ENCODE measurements around the gene ROBO1. TPM values are rescaled to one million over a fixed set of nuclear protein-coding genes. Genes with fewer than 3 reads are reported as not detected.

The ROBO1 gene
- total and polyA plus RNA-seq, 2 donors (not counting 3 experiments of a cell fraction or from before 2014, with no cell fraction given): 5.9 to 14.2 TPM

DNA sequence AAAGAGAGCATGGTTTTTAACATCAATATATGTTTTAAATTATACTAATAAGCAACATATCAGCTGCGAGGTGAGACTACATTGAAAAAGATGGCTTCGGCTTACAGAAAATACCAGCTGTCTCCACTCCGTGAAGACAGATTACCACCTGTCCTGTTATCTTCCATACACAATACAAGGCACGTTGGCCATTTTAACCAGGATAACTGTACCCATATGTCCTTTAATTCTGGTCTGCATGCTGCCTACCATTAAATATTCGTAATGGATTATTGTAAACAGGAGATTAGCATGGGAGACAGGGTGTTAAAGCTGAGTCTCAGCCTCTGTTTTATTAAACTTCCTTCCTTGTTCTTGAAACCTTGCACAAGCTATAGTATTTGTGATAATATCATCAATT lies 855.5 kb downstream of the ROBO1 start:
- H3K4me3 ChIP-seq (replicated peaks in 1 of 3; ENCODE audit: insufficient read depth in 1 of 3, low read depth in 1 of 3, low read length in 3 of 3): no peak overlapping the region
- H3K27me3 ChIP-seq (ENCODE audit: control insufficient read depth in 2 of 2, insufficient read depth in 2 of 2, low read length in 2 of 2): no peaks in the 10 kb centered on the region
- POLR2A ChIA-PET: no interaction called here
- FAIRE-seq (no peak), DNase-seq (ENCODE audit: low read depth, low spot score) (no peak)
- no peak overlapping the region for H2AFZ ChIP-seq (ENCODE audit: low read depth, low read length)
- dilution Hi-C loops (cut with MboI; ENCODE audit: extremely low pct_ligation_motif_present, low sequenced_read_pairs): no loop called here
- no peaks in the 10 kb centered on the region for H3K36me3 ChIP-seq (ENCODE audit: control insufficient read depth in 2 of 2, extremely low read depth in 1 of 2, insufficient read depth in 2 of 2, low read length in 2 of 2)
- no peaks in the 10 kb centered on the region for H3K79me2 ChIP-seq (ENCODE audit: control insufficient read depth, insufficient read depth, low read length)
- CTCF ChIA-PET: interaction anchor here (1.2 kb wide), 1 partner anchor 11 kb away, joined by 4 read pairs; no protein-coding TSS in a partner anchor
- no peak overlapping the region for H3K9ac ChIP-seq (replicated peaks; ENCODE audit: extremely low read depth, insufficient read depth, low read length)
- no peaks in the 10 kb centered on the region for H3K4me1 ChIP-seq (ENCODE audit: control insufficient read depth, extremely low read depth, insufficient read depth, low read length)
- no TSS peak for BruUV-seq (replicated peaks)
- H3K9me1 ChIP-seq (replicated peaks; ENCODE audit: control insufficient read depth, extremely low read depth, insufficient read depth, low read length): no peaks in the 10 kb centered on the region
- no peak overlapping the region for H3K4me2 ChIP-seq (ENCODE audit: insufficient read depth, low read length)
- TF ChIP-seq, protein P1, sequence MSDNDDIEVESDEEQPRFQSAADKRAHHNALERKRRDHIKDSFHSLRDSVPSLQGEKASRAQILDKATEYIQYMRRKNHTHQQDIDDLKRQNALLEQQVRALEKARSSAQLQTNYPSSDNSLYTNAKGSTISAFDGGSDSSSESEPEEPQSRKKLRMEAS (IDR thresholded peaks at IDR 0.05; ENCODE audit: insufficient read depth, insufficient read length): no peak
- TF ChIP-seq POLR2AphosphoS5 (IDR thresholded peaks at IDR 0.05; ENCODE audit: insufficient read depth, low read depth, low read length) (no peak), POLR2A (IDR thresholded peaks at IDR 0.05; ENCODE audit: low read depth, low read length) (no peak), FOS (IDR thresholded peaks at IDR 0.05; ENCODE audit: borderline replicate concordance, insufficient read depth, low read length) (no peak)
- intact Hi-C loops (cut with micrococcal nuclease): no loop called here
- no peaks in the 10 kb centered on the region for H4K20me1 ChIP-seq (replicated peaks; ENCODE audit: control insufficient read depth, extremely low read depth, insufficient read depth, low read length)
- no peaks in the 10 kb centered on the region for H3K9me3 ChIP-seq (replicated peaks; ENCODE audit: control insufficient read depth, insufficient read depth, low read length)
- no peak overlapping the region for H3K27ac ChIP-seq (ENCODE audit: insufficient read depth, low read depth, low read length)

DNA sequence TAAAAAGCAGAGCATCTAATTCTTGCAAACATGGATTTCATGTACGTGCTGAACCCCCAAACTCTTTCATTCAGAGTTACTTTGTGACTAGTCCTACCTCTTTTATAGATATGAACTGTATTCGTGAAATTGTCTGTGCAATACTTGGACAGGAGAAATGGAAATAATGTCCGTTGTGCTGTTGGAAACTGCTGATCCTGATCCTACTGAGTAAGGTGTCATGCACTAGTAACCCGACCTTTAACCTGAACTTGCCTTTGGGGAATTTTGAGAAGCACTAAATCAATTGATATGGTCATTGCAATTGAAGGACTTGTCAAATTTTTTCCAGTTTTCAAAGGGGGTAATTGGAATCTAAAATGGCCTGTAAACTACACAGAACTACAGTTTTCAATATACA lies 856.4 kb downstream of the ROBO1 start:
- POLR2A ChIA-PET: no interaction called here
- TF ChIP-seq POLR2AphosphoS5 (IDR thresholded peaks at IDR 0.05; ENCODE audit: insufficient read depth, low read depth, low read length) (no peak), EZH2 (IDR thresholded peaks at IDR 0.05; ENCODE audit: borderline replicate concordance, low read depth, low read length, severe bottlenecking) (no peak), POLR2A (IDR thresholded peaks at IDR 0.05; ENCODE audit: low read depth, low read length) (no peak), GATA2 (IDR thresholded peaks at IDR 0.05; ENCODE audit: insufficient read depth, insufficient read length, low read depth, low read length) (no peak), FOS (IDR thresholded peaks at IDR 0.05; ENCODE audit: borderline replicate concordance, insufficient read depth, low read length) (no peak), MYC (IDR thresholded peaks at IDR 0.05; ENCODE audit: low read depth, low read length) (no peak), JUN (IDR thresholded peaks at IDR 0.05; ENCODE audit: borderline replicate concordance, insufficient read depth, insufficient read length, low read depth) (no peak)
- TF ChIP-seq, protein P1 (IDR thresholded peaks at IDR 0.05; ENCODE audit: insufficient read depth, insufficient read length): no peak
- TF ChIP-seq, protein P2, sequence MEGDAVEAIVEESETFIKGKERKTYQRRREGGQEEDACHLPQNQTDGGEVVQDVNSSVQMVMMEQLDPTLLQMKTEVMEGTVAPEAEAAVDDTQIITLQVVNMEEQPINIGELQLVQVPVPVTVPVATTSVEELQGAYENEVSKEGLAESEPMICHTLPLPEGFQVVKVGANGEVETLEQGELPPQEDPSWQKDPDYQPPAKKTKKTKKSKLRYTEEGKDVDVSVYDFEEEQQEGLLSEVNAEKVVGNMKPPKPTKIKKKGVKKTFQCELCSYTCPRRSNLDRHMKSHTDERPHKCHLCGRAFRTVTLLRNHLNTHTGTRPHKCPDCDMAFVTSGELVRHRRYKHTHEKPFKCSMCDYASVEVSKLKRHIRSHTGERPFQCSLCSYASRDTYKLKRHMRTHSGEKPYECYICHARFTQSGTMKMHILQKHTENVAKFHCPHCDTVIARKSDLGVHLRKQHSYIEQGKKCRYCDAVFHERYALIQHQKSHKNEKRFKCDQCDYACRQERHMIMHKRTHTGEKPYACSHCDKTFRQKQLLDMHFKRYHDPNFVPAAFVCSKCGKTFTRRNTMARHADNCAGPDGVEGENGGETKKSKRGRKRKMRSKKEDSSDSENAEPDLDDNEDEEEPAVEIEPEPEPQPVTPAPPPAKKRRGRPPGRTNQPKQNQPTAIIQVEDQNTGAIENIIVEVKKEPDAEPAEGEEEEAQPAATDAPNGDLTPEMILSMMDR (IDR thresholded peaks at IDR 0.05; ENCODE audit: extremely low read depth in 1 of 2, insufficient read depth in 1 of 2, low read depth in 1 of 2, low read length in 2 of 2): no peak

More for the DNA sequence above, 856.4 kb downstream of the ROBO1 start:
- H3K4me2 ChIP-seq (ENCODE audit: insufficient read depth, low read length): no peak overlapping the region
- no peak for DNase-seq (ENCODE audit: low read depth, low spot score)
- no peaks in the 10 kb centered on the region for H3K9me1 ChIP-seq (replicated peaks; ENCODE audit: control insufficient read depth, extremely low read depth, insufficient read depth, low read length)
- H3K27me3 ChIP-seq (ENCODE audit: control insufficient read depth in 2 of 2, insufficient read depth in 2 of 2, low read length in 2 of 2): no peaks in the 10 kb centered on the region
- no peak for FAIRE-seq
- dilution Hi-C loops (cut with MboI; ENCODE audit: extremely low pct_ligation_motif_present, low sequenced_read_pairs) (no loop called here), intact Hi-C loops (cut with micrococcal nuclease) (no loop called here)
- H3K36me3 ChIP-seq (ENCODE audit: control insufficient read depth in 2 of 2, extremely low read depth in 1 of 2, insufficient read depth in 2 of 2, low read length in 2 of 2): no peaks in the 10 kb centered on the region
- no peaks in the 10 kb centered on the region for H3K4me1 ChIP-seq (ENCODE audit: control insufficient read depth, extremely low read depth, insufficient read depth, low read length)
- no peaks in the 10 kb centered on the region for H3K9me3 ChIP-seq (replicated peaks; ENCODE audit: control insufficient read depth, insufficient read depth, low read length)
- no peak overlapping the region for H3K9ac ChIP-seq (replicated peaks; ENCODE audit: extremely low read depth, insufficient read depth, low read length)
- CTCF ChIA-PET: no interaction called here
- H3K79me2 ChIP-seq (ENCODE audit: control insufficient read depth, insufficient read depth, low read length): no peaks in the 10 kb centered on the region
- H3K4me3 ChIP-seq (replicated peaks in 1 of 3; ENCODE audit: insufficient read depth in 1 of 3, low read depth in 1 of 3, low read length in 3 of 3): no peak overlapping the region
- H4K20me1 ChIP-seq (replicated peaks; ENCODE audit: control insufficient read depth, extremely low read depth, insufficient read depth, low read length): no peaks in the 10 kb centered on the region
- no peak overlapping the region for H3K27ac ChIP-seq (ENCODE audit: insufficient read depth, low read depth, low read length)
- BruUV-seq (replicated peaks): no TSS peak
- no peak overlapping the region for H2AFZ ChIP-seq (ENCODE audit: low read depth, low read length)

Measured in endothelial cell of umbilical vein (primary cell).